Stomach (tissue), 19 donors: ENCODE results near the gene SEC22A. TPM values are rescaled to one million over a fixed set of nuclear protein-coding genes. Genes with fewer than 3 reads are reported as not detected.

Source experiments
- DNase-seq, 2 donors: peaks; one replicate each; pipeline versions ENCODE4 v3.0.0 to v3.0.0-alpha.2; 2013 to 2019
- H3K27ac ChIP-seq, 5 donors: fragments of 200-600 bp in 4 of 5; sonication (generic) in 4 of 5; one replicate each; pipeline ENCODE4 v1.5.1; 2013 to 2019; ENCODE audit warnings: mild to moderate bottlenecking in 1 of 5, moderate library complexity in 1 of 5
- H3K27me3 ChIP-seq, 3 donors: fragments of 200-600 bp; sonication (generic); one replicate each; pipeline ENCODE4 v1.5.1; 2017 to 2019; ENCODE audit warnings: mixed run types in 1 of 3
- H3K36me3 ChIP-seq, 4 donors: fragments of 200-600 bp; sonication (generic); 1 replicate in 3 of 4; 2 replicates in 1 of 4; pipeline ENCODE4 v1.5.1; 2016 to 2019
- H3K4me1 ChIP-seq, 4 donors: fragments of 200-600 bp; sonication (generic); one replicate each; pipeline ENCODE4 v1.5.1; 2016 to 2019
- H3K4me3 ChIP-seq, 4 donors: fragments of 200-600 bp; sonication (generic) in 3 of 4; one replicate each; pipeline ENCODE4 v1.5.1; 2016 to 2019; ENCODE audit warnings: mild to moderate bottlenecking in 1 of 4
- H3K9me3 ChIP-seq, 4 donors: fragments of 200-600 bp; sonication (generic); one replicate each; pipeline ENCODE4 v1.5.1; 2016 to 2019
- CTCF ChIP-seq, 7 experiments: fragments of 450-650 bp in 4 of 7; fragments of 200-600 bp in 3 of 7; sonication (generic) in 3 of 7; IDR thresholded peaks; one replicate each; pipeline ENCODE4 v1.5.1; 2016 to 2019; ENCODE audit warnings: antibody characterized with exemption in 7 of 7, control low read depth in 2 of 7, mild to moderate bottlenecking in 1 of 7
- EP300 ChIP-seq: sonication (generic); formaldehyde crosslinking; IDR thresholded peaks from one replicate; pipeline ENCODE4 v1.6.1; 2017; ENCODE audit warnings: antibody characterized with exemption
- POLR2A ChIP-seq, 4 donors: fragments of 450-650 bp; IDR thresholded peaks; one replicate each; pipeline ENCODE4 v1.6.1; 2016; ENCODE audit warnings: antibody characterized with exemption in 4 of 4, control low read depth in 2 of 4, mild to moderate bottlenecking in 1 of 4, moderate library complexity in 1 of 4
- POLR2AphosphoS5 ChIP-seq, 3 donors: sonication (generic); formaldehyde crosslinking; IDR thresholded peaks; one replicate each; pipeline ENCODE4 v1.6.1; 2016; ENCODE audit warnings: antibody characterized with exemption in 3 of 3
- WGBS, 5 donors: extraction: QIAGEN DNeasy Blood & Tissue Kit in 3 of 5; methylation state at CpG; one replicate each; pipeline versions ENCODE4 v1.1.5 to v1.1.7; 2013 to 2018; 5-methylcytosine and 5-hydroxymethylcytosine counted together
- intact Hi-C: fragments of 100-400 bp; cut with DNase I; formaldehyde crosslinking; loops from one replicate; pipeline ENCODE4 v1.15.1; 2023; ENCODE audit warnings: low total_unique reads
- long read RNA-seq, 10 donors: transcript quantifications; one replicate each; lab custom pipeline, GENCODE V29; 2026
- polyA plus RNA-seq, 3 donors: library from polyadenylated mRNA; stranded (reverse); fragments of 200-250 nt; gene quantifications; one replicate each; pipeline ENCODE4 v1.2.3, GENCODE V29; 2013
- total RNA-seq, 5 donors: library from RNA; depleted of rRNA; stranded (reverse); fragments of >200 nt; gene quantifications; one replicate each; pipeline versions ENCODE4 v1.1.0 to v1.2.3, GENCODE V29; 2014 to 2016
- donor health status: healthy with polysubstance abuse.
- donor health status: Bipolar disorder and iron deficiency.
- donor health status: healthy.

Gene SEC22A
- total RNA-seq (10 to 100 TPM in 1 of 5 donors, 1 to 10 TPM in 3, not detected in 1; 1.6 to 26.6 (median 5.8) TPM), polyA plus RNA-seq (1 to 10 TPM; 6.3 to 8.2 (median 7.0) TPM)
- long read RNA-seq, donor 1, full-length matches to known transcripts, result 1 of 1 reads
- long read RNA-seq, donor 1, partial matches to known transcripts, result 0 of 1 reads
- long read RNA-seq, donor 1, other reads (novel, unspliced or antisense), result 0 of 1 reads
- long read RNA-seq, donor 2, full-length matches to known transcripts, result 5 of 5 reads
- long read RNA-seq, donor 2, partial matches to known transcripts, result 0 of 5 reads
- long read RNA-seq, donor 2, other reads (novel, unspliced or antisense), result 0 of 5 reads
- long read RNA-seq, donor 3, full-length matches to known transcripts, result 3 of 3 reads
- long read RNA-seq, donor 3, partial matches to known transcripts, result 0 of 3 reads
- long read RNA-seq, donor 3, other reads (novel, unspliced or antisense), result 0 of 3 reads
- long read RNA-seq, donor 4, result 0 reads
- long read RNA-seq, donor 5, full-length matches to known transcripts, result 4 of 4 reads
- long read RNA-seq, donor 5, partial matches to known transcripts, result 0 of 4 reads
- long read RNA-seq, donor 5, other reads (novel, unspliced or antisense), result 0 of 4 reads
- long read RNA-seq, donor 6, result 0 reads
- long read RNA-seq, donor 7, partial matches to known transcripts, result 0 of 2 reads
- long read RNA-seq, donor 7, other reads (novel, unspliced or antisense), result 0 of 2 reads
- long read RNA-seq, donor 8, full-length matches to known transcripts, result 6 of 6 reads
- long read RNA-seq, donor 8, partial matches to known transcripts, result 0 of 6 reads
- long read RNA-seq, donor 8, other reads (novel, unspliced or antisense), result 0 of 6 reads
- long read RNA-seq, donor 9, full-length matches to known transcripts, result 2 of 2 reads
- long read RNA-seq, donor 9, partial matches to known transcripts, result 0 of 2 reads
- long read RNA-seq, donor 9, other reads (novel, unspliced or antisense), result 0 of 2 reads
- long read RNA-seq, donor 10, full-length matches to known transcripts, result 2 of 2 reads
- long read RNA-seq, donor 10, partial matches to known transcripts, result 0 of 2 reads
- long read RNA-seq, donor 10, other reads (novel, unspliced or antisense), result 0 of 2 reads

- peak within 1 kb of the TSS; percentile 81 to 96 (median 91) for H3K27ac ChIP-seq
- H3K9me3 ChIP-seq, result no peaks in the 10 kb centered on the region
- no peaks in the 10 kb centered on the region for H3K36me3 ChIP-seq
- peak; percentile 95 to 99 for DNase-seq
- whole genome bisulfite sequencing, 5 donors, result 0 to 1% (median 0%) methylated on average over 33 to 60 of the region's 60 CpGs
- peaks cover 0 to 31% (median 21%) of the 10 kb centered on the region in 4 donors for H3K4me1 ChIP-seq
- no peak for TF ChIP-seq CTCF (IDR thresholded peaks at IDR 0.05)
- TF ChIP-seq POLR2A (IDR thresholded peaks at IDR 0.05), result peak in 1 of 4 donors; percentile 35
- peak; percentile 68 to 87 (median 85) for TF ChIP-seq POLR2AphosphoS5 (IDR thresholded peaks at IDR 0.05)
- H3K27me3 ChIP-seq, result no peaks in the 10 kb centered on the region
- intact Hi-C loops, result no loop called here
- H3K4me3 ChIP-seq, result peak within 1 kb of the TSS; percentile 80 to 97 (median 84)
Measured at GRCh38 chr3:123201557-123202427, at the start of gene SEC22A. SEC22A (plus strand) TSS chr3:123201943; CDS start chr3:123209218, 7,275 bp downstream.

GRCh38 chr3:123152687-123153086, 49.1 kb upstream of the SEC22A start:
- DNase-seq, result no peak
- TF ChIP-seq EP300 (no peak), POLR2AphosphoS5 (IDR thresholded peaks at IDR 0.05) (no peak), POLR2A (IDR thresholded peaks at IDR 0.05) (no peak), CTCF (IDR thresholded peaks at IDR 0.05) (no peak)

GRCh38 chr3:123153125-123154019, 48.4 kb upstream of the SEC22A start:
- no peaks in the 10 kb centered on the region for H3K9me3 ChIP-seq
- H3K4me1 ChIP-seq, result peaks cover 33 to 53% (median 40%) of the 10 kb centered on the region in 4 donors
- WGBS, 5 donors, result 79 to 93% (median 84%) methylated on average over 6 of the region's 6 CpGs
- DNase-seq, result no peak
- H3K4me3 ChIP-seq, result no peak overlapping the region
- no peaks in the 10 kb centered on the region for H3K27me3 ChIP-seq
- intact Hi-C loops, result no loop called here
- peaks cover 26 to 91% (median 78%) of the 10 kb centered on the region in 4 donors for H3K36me3 ChIP-seq
- no peak for TF ChIP-seq CTCF (IDR thresholded peaks at IDR 0.05)
- no peak for TF ChIP-seq POLR2A (IDR thresholded peaks at IDR 0.05)
- TF ChIP-seq EP300, result no peak
- TF ChIP-seq POLR2AphosphoS5 (IDR thresholded peaks at IDR 0.05), result no peak
- peak overlapping the region in 4 of 5 donors; percentile 20 to 80 (median 52) for H3K27ac ChIP-seq

More at GRCh38 chr3:123152687-123153086, 49.1 kb upstream of the SEC22A start:
- peaks cover 30 to 47% (median 34%) of the 10 kb centered on the region in 4 donors for H3K4me1 ChIP-seq
- H3K27me3 ChIP-seq, result no peaks in the 10 kb centered on the region
- no peak overlapping the region for H3K4me3 ChIP-seq
- H3K27ac ChIP-seq, result peak overlapping the region in 1 of 5 donors; percentile 80
- no peaks in the 10 kb centered on the region for H3K9me3 ChIP-seq
- H3K36me3 ChIP-seq, result peaks cover 29 to 97% (median 85%) of the 10 kb centered on the region in 4 donors
- 88 to 94% (median 91%) methylated on average over 3 of the region's 3 CpGs for WGBS, 5 donors
- intact Hi-C loops, result no loop called here
